Activated T-cell treated with anti-CD3 and anti-CD28 coated beads, Interleukin-2, amount 50 U/mL, for 1 hour (primary cell): ENCODE data around the gene COL28A1.
"Not testable (repeated sequence)": the region's sequence is repeated elsewhere in the genome, so short reads cannot be mapped to it uniquely, and the experiment has no call there.

Experiments
- DNase-seq: peaks from one replicate; pipeline ENCODE4 v3.0.0-alpha.2; 2020

COL28A1 gene

DNA sequence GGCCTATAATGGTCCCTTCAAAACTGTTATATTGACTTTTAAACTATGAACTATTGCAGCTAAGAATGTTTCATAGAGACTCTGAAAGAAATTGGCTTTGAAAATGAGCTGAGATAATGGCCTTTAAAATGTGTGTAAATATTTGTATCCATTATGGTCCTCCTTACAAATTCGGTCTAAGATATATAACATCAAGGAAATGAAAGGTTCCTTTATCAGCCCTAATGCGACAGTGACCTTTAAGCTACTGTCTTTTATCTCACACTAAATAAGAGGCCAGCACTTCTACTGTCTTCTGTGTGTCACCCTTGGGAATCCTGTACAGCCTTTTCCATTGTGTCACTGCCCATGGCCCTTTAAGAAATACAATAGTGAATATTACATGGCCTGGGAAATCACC is 19.5 kb downstream of the COL28A1 start:
- DNase-seq: no peak

DNA sequence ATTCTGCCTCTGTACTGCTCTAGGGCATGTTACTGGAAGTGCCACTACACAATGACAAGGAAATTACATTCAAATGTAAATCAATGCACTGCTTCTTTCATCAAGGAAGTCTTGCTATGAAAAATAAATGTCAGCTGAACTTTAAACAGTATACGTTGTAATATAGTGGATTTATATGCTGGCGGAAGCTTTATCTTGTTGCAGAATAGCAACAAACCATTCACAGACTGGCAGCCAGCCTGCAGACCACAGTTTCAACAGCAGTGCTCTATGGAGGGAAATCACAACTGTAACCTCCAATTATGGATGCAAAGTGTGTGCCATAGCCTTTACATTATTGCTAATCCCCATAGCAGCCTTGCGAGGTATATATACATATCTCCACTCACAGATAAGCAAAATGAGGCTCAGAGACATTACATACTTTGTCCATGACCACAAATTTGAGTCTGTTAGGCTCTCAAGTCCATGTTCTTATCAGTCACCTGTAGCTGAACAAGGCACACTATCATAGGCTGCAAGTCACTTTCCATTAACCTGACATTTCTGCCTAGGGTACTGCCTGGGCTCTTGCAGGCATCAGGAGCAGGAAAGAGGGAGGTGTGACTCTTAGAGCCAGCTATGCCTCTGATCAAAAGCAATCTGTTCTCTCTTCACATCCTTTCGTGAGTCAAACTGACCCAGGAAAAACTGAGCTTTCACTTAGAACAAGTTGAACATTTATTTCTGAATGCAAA is 22.6 kb downstream of the COL28A1 start:
- DNase-seq: no peak

DNA sequence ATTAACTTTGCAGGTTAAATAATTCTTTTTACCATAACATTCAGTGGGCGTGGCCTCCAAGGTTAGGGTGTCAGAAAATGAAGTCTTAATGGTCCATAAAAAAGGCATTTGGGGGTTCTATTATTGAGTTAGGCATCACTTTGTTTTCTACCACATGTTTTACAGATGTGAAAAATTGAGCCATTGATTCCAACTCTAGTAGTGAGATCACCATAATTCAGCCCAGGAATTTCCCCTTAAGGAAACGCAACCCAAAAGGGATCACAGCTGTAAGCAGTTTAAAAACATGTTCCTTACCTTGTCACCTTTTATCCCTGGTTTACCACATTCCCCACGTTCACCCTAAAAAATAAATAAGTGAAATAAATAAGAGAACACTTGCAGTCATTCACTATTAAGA is 24.9 kb downstream of the COL28A1 start:
- no peak for DNase-seq

DNA sequence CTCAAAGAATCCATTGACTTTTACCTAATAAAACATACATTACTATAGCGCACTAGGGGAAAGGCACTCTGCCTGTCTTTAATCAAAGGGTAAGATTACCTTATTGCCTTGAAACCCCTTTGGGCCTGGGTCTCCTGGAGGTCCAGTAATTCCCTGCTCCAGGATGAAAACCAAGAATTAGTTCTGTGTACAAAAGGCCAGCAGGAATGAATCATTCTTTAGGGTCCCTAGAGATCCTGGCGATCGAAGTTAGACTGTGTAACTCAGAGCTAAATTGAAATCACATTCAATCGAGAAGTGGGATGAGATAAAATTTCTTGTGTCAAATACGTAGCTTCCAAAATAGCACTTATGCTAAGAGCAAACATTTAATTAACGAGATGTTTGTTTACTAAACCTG is 29.8 kb downstream of the COL28A1 start:
- DNase-seq: no peak

DNA sequence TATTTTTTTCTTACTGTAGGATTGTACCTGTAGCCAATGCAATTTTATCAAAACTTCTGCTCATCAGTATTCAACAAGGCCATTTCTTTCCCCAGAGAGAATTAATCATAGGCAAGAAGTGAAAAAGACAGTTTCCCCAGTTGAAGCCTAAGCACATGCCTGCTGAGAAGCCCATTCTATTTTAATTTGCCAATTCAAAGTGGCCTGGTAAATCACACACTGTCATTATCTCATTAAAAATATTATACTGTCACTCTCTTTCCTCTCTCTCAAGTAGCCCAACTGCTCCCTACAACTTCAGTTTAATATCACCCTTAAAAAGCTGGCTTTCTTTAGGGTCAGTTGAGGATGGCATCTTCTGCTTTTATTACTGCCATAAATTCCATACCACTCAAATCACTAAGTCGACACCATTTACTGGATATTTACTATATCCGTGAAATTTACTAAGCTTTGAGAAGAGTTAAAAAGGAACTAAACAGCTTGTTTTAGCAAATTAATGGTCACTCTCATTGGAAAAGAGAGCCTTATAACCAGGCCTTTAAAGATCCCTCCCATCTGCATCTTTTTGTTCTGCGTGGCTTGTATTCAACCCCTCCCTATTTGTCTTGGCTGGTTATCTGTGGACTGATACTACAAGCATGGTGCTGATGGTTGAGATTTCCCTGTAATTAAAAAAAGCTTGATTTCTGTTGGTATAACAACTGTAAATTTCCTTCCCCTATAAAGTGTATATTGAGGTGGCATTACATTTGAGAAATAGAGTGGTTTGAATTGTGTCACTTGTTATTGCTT is 30.6 kb downstream of the COL28A1 start:
- DNase-seq: no peak

DNA sequence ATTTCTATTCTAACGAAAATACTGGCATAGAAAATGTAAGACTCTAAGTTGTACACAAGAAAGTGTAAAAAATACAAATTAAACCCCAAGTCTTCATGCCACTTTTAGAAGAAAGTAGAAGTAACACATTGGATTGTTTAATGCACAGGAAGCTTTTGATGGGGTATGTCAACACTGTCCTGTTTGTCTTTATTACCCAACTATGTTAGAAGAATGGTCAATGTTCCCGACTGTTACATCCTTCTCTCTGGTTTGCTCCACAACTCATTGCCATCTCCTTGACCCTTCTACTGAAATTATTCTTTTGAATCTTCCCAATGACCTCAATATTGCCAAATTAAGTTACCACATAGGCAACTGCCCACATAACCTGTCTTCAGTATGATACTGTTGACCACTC is 35.8 kb downstream of the COL28A1 start:
- no peak for DNase-seq

DNA sequence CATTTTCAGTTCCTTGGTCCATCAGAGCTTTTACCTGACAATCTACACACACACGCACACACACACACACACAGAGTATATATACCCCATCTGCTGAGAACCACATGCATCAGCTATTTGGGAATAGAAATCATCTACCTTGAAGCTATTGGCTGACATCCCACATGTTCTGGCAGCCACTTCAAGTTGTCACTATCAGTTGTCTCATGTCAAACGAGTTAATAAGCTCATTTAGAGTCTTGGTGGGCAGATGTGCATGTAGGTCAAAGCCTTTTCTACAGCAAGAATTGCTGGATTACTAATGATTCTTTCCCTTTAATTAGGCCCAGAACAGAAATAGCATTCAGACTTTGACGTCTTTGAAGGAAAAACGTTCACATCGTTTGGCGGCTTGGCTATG is 36.8 kb downstream of the COL28A1 start:
- no peak for DNase-seq

DNA sequence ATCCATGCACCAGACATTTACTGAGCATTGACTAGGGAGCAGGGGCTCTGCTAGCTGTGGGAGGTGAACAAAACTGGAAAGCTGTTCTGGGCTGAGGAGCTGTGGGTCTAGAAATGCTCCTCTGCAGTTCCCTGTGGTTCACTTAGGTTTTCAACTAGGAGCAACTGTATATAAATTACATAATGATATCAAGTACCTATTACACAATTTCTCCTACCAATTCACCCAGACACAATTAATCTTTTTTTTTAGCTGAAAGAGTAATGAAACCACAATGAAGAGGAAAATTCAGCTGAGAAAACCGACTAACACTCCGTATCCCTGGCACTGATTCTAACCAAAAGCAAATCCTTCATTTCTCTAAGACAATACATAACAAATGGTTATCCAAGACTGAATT is 39.4 kb downstream of the COL28A1 start:
- no peak for DNase-seq

DNA sequence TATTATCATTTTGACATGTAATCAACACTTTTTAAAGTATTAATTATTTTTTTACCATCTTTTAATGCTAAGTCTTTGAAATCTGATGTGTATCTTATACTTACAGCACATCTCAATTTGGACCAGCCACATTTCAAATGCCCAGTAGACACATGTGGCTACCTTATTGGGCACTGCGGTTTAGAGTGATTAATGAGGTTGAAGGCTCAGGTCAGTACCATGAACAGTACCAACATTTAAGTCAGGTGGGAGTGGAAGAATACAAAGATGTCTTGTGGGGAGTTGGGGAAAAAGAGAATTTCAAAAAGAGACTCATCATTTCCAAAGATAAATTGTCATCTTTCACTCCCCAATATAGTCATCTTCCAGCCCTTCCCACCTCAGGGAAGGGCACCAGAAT is 40.5 kb downstream of the COL28A1 start:
- DNase-seq: no peak

DNA sequence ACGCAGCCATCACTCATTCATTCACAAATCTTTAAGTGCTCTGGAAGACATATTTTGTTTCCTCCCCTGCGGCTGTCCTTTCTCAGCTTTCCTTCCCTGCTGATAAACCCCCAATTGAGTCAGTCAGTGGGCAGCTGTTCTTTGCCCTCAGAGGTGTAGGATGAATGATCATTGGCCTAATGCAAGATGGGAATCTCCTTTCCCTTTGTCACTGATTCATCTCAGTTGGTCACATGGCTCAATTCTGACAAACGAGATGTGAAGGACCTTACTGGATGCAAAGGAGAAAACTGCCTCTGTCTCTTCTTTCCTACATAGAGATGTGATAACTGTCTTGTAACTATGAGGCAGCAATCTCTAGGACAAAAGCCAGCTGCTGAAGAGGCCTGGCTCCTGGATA is 44.6 kb downstream of the COL28A1 start:
- no peak for DNase-seq

DNA sequence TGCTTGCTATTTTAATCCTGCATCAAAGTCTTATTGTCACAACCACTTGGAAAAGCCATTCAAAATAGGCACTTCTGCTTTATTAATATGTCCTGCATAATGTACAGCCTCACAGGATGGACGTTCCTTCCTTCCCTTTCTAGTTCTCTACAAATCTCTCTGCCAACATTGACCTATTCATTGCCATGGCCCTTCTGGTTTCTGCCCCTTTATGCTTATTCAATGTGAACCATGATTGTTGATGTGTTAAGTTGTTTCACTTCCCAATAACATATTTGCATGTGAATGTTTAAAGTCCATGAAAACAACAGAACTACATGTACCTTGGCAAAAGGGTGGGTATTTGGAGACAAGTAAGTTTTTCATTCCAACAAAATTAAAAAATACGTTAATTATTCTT is 45.7 kb downstream of the COL28A1 start:
- no peak for DNase-seq

DNA sequence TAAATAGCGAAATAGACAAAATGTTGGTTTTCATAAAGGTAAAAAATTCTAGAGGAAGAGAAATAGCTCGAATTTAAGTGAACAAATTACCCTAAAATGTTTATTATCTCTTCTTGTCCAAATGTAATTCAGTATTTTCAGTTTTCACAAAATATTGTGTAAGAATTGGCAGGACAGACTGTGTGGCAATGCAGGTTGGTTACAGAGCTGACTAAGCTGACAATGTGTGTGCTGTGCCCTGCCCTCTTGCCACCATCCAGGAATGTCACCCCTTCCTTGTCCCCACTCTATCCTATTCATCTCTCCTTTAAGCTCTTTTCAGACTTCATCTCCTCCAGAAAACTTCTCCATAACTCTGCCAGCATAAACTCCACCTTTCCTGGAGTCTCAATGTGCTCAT is 46.1 kb downstream of the COL28A1 start:
- no peak for DNase-seq

DNA sequence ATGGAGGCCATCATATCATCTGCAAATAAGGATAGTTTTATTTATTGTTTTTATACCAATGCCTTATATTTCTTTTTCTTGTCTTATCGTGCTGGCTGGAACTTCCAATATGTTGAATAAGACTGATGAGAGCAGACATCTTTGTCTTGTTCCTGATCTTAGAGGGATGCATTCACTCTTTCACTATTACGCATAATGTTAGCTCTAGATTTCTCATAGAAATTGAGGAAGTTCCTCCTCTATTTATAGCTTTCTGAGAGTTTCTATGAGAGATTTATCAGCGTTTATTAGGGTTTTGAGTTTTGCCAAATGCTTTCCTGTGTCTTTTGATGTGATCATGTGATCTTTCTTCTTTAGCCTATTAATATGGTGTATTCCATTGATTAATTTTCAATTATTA is 49.3 kb downstream of the COL28A1 start:
- DNase-seq: no peak

DNA sequence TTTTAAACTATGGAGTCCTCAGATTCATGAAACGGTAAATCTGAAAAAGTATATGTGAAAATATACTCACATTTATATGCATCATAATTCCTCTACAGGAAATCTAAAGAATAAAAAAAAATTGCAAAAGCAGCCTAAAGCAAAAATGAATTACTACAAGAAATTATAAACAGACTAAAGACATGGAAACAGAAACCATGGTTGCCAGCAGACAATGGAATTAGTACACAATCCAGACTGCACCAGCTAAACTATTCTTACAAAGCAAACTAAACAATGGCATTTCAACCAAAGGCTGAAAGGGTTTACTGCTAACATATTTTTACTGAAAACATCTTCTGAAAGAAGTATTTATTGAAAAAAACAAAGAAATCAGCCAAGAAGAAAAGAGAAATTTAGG is 51.6 kb downstream of the COL28A1 start:
- no peak for DNase-seq

DNA sequence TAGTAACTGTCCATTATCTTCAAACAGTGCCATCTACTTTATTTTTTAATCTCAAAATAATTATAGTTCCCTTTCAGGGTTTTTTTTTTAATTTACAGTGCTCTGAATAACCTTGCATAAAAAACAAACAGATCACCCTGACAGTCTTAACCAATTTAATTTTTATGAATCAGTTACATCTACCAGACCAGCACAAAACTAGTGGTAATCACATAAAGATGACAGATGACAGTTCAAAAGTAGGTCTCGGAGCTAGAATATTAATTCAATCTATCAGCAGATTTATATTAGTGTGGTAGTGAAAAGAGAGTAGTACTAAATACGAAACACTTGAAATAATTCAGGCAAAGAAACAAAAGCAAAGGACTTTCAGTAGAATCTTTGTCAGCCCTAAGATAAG is 53.9 kb downstream of the COL28A1 start:
- no peak for DNase-seq

DNA sequence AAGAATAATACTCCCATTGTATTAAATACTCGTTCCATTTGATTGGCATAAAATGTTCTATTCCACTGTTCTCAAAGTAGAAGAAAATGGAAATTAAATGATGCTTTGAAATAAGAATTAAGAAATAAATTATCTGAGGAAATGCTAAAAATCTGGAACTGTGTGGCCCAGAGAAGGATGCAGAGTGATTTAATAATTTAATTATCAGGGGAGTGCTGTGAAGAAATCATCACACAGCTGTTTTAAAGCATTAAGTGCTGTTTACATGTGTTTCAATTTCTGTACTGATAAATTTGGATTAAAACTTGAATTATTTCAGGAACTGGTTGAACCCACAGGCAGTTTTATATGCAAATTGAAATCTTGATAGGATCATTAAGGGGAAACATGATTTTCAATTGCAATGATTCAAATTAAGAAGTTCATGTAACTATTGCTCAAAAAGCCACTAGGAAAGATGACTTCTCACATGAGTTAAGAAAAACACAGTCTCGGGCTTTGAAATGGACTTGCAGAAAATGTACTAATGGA is 56.3 kb downstream of the COL28A1 start:
- DNase-seq: no peak

DNA sequence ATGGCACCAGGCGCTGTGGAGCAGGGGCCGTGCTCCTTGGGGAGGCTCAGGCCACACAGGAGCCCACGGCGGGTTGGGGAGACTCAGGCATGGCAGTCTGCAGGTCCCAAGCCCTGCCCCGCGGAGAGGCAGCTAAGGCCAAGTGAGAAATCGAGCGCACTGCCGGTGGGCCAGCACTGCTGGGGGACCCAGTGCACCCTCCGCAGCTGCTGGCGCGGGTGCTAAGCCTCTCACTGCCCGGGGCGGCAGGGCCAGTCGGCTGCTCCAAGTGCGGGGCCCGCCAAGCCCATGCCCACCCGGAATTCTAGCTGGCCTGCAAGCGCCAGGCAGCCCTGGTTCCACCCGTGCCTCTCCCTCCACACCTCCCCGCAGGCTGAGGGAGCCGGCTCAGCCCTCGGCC is 57.1 kb downstream of the COL28A1 start:
- no peak for DNase-seq

DNA sequence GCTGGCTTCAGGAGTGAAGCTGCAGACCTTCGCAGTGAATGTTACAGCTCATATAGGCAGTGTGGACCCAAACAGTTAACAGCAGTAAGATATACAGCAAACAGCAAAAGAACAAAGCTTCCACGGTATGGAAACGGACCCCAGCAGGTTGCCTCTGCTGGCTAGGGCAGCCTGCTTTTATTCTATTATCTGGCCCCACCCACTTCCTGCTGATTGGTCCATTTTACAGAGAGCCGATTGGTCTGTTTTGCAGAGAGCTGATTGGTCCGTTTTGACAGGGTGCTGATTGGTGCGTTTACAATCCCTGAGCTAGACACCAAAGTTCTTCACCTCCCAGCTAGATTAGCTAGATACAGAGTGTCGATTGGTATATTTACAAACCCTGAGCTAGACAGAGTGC is 58.0 kb downstream of the COL28A1 start:
- DNase-seq: not testable (repeated sequence)

DNA sequence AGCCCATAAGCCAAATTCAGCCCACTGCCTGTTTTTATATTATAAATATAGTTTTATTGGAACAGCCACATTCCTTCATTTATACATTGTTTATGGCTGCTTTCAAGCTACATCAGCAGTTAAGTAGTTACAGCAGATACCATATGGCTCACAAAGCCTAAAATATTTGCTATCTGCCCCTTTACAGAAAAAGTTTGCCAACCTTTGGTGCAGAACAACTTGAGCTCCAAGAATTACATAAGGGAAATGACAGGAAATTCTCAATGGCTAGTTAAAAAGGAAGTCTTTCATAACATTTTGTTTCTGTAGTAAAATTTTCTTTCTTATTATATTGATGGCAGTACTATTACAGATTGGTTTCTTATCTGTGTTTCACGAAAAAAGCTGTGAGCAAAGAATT is 59.3 kb downstream of the COL28A1 start:
- no peak for DNase-seq

DNA sequence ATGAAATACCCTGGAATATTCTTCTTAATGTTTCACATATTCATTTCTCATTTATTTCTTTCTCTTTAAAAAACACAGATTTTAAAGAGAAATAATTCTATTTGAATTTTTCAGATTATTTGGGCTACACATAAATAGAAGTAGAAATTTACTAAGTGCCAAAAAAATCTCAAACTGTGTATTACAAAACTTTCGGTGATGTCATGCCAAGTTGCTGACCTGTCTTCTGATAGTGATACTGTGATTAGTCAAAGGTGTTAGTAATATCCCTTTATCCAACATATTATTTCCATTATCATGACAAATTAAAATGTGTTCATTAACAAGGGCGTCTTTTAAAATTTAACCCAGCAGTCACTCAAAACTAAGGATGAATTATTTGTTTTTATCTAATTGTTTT is 60.1 kb downstream of the COL28A1 start:
- no peak for DNase-seq

DNA sequence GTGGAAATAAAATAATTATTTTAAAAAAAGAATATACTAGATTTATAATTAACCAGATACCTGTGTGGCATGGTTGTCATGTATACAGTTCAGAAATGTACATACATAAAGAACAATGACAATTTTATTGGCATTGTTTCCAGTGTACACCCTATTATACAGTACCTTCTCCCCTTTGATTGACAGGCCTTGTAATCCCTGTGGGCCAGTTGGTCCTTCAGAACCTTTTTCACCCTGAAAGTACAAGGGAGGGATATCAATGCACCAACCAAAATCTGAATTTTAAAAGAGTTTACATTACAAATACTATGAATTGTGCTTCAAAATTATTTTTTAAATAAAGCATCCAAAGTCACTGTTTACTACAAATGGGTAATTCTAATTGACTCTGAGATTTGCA is 61.2 kb downstream of the COL28A1 start:
- DNase-seq: no peak

DNA sequence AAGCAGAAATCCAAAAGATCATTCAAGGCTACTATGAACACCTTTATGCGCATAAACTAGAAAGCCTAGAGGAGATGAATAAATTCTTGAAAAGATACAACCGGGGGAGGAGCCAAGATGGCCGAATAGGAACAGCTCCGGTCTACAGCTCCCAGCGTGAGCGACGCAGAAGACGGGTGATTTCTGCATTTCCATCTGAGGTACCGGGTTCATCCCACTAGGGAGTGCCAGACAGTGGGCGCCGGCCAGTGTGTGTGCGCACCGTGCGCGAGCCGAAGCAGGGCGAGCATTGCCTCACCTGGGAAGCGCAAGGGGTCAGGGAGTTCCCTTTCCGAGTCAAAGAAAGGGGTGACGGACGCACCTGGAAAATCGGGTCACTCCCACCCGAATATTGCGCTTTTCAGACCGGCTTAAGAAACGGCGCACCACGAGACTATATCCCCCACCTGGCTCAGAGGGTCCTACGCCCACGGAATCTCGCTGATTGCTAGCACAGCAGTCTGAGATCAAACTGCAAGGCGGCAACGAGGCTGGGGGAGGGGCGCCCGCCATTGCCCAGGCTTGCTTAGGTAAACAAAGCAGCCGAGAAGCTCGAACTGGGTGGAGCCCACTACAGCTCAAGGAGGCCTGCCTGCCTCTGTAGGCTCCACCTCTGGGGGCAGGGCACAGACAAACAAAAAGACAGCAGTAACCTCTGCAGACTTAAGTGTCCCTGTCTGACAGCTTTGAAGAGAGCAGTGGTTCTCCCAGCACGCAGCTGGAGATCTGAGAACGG is 70.5 kb downstream of the COL28A1 start:
- DNase-seq: not testable (repeated sequence)

DNA sequence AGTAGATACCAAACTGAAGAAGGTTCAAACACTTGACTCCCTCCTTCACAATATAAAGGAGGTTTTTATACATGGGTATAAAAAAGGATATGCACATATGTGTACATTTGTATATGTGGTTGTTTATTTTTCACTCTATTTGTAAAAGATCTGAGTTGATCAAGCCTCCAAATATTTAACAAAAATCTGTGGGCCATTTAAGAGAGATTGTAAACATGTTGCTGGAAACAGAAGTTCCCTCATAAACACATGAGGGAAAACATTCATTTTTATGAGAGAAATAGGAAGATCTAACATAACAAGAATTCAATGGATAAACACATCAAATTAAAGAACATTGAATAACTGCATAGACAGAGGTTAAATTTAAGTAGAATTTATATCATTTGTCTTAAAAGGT is 81.7 kb downstream of the COL28A1 start:
- no peak for DNase-seq

DNA sequence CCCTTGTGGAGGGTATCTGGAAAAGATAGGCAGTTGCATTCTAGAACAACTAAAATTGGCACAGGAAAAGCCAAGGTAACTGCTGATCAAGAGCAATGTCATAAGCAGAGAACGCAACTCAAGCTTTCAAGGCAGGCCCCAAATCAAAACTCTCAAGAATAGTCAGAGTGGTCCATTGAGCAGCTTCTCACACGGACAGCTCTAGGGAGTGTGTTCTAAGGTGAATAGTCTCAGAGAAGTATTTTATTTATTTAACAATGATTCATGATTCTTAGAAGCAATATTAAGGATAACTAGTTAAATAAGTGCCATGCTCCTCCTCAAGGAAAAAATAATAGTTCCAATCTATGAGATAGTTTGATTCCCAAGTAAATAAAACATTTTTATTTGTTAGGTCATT is 83.0 kb downstream of the COL28A1 start:
- DNase-seq: no peak
